OCI-LY7 (cell line): ENCODE measurements around the gene P3R3URF. TPM values are rescaled to one million over a fixed set of nuclear protein-coding genes. Genes with fewer than 3 reads are reported as not detected.
A peak's percentile ranks its signal among the peaks of the same experiment; 100 is the strongest.

Experiments
- BruUV-seq: library from RNA; stranded (reverse); fragments of 400-500 nt; replicated peaks from 2 replicates; lab custom pipeline; 2021; lab: Mats Ljungman, UMichigan
- CTCF ChIA-PET: fragments of 300-600 bp; sonication (Branson Sonifier 250); formaldehyde crosslinking; loops from one replicate; lab custom pipeline; 2022; ENCODE audit warnings: antibody characterized with exemption; ENCODE audit not compliant: unreplicated experiment; lab: Charles Lee
- POLR2A ChIA-PET: fragments of 300-600 bp; sonication (Branson Sonifier 250); formaldehyde crosslinking; loops from one replicate; lab custom pipeline; 2022; ENCODE audit warnings: antibody characterized with exemption; lab: Charles Lee
- DNase-seq: peaks from one replicate; pipeline ENCODE4 v3.0.0-alpha.2; 2015; ENCODE audit warnings: low spot score
- H2AFZ ChIP-seq: fragments of 200-600 bp; sonication (generic), shearing (Covaris generic); 2 replicates; pipeline ENCODE4 v1.6.1; 2014; ENCODE audit warnings: mild to moderate bottlenecking, antibody characterized with exemption, low read length, moderate library complexity
- H3K27ac ChIP-seq: fragments of 200-600 bp; sonication (generic); 2 replicates; pipeline ENCODE4 v1.5.1; 2014; ENCODE audit warnings: mixed run types, low read depth, mild to moderate bottlenecking, moderate library complexity, low read length, inconsistent platforms; ENCODE audit not compliant: poor library complexity, severe bottlenecking
- H3K36me3 ChIP-seq: fragments of 200-600 bp; sonication (generic); 2 replicates; pipeline ENCODE4 v1.6.1; 2014; ENCODE audit warnings: mild to moderate bottlenecking, antibody characterized with exemption, low read length, moderate library complexity, mixed read lengths; ENCODE audit not compliant: insufficient read depth
- H3K4me1 ChIP-seq: fragments of 200-600 bp; sonication (generic); 2 replicates; pipeline ENCODE4 v1.5.1; 2014; ENCODE audit warnings: mild to moderate bottlenecking, low read length; ENCODE audit not compliant: insufficient read depth, poor library complexity, severe bottlenecking
- H3K4me2 ChIP-seq: fragments of 200-600 bp; sonication (generic); 2 replicates; pipeline ENCODE4 v1.6.1; 2014; ENCODE audit warnings: mild to moderate bottlenecking, low read length
- H3K4me3 ChIP-seq: fragments of 200-600 bp; sonication (generic); 2 replicates; pipeline ENCODE4 v1.5.1; 2014; ENCODE audit warnings: mild to moderate bottlenecking, low read depth, low read length; ENCODE audit not compliant: poor library complexity, severe bottlenecking
- H3K79me2 ChIP-seq: fragments of 200-600 bp; sonication (generic); 2 replicates; pipeline ENCODE4 v1.6.1; 2016; ENCODE audit warnings: low read depth, mild to moderate bottlenecking, low read length, moderate library complexity, mixed read lengths; ENCODE audit not compliant: insufficient read depth
- H3K9me2 ChIP-seq: fragments of 200-600 bp; sonication (generic); 2 replicates; pipeline ENCODE4 v1.6.1; 2016; ENCODE audit warnings: mild to moderate bottlenecking, low read length, mixed read lengths; ENCODE audit not compliant: insufficient read depth
- H3K9me3 ChIP-seq: fragments of 200-600 bp; sonication (generic); 2 replicates; pipeline ENCODE4 v1.6.1; 2014; ENCODE audit warnings: mild to moderate bottlenecking, mixed run types, low read length, mixed read lengths
- H4K20me1 ChIP-seq: fragments of 200-600 bp; sonication (generic); 2 replicates; pipeline ENCODE4 v1.6.1; 2014; ENCODE audit warnings: mild to moderate bottlenecking, antibody characterized with exemption, low read length, moderate library complexity, mixed read lengths; ENCODE audit not compliant: insufficient read depth
- EZH2phosphoT487 ChIP-seq: fragments of 200-600 bp; sonication (generic); IDR thresholded peaks from 2 replicates; pipeline ENCODE4 v1.6.1; 2018; ENCODE audit warnings: low read depth, borderline replicate concordance, mild to moderate bottlenecking, mixed run types, antibody characterized with exemption, low read length, moderate library complexity, mixed read lengths
- intact Hi-C: fragments of 100-400 bp; cut with micrococcal nuclease; formaldehyde crosslinking; loops from one replicate; pipeline ENCODE4 v1.10.0; 2022; ENCODE audit not compliant: unreplicated experiment
- total RNA-seq, 2 experiments: library from RNA; depleted of rRNA in 1 of 2; stranded (reverse); fragments of >200 nt in 1 of 2; shearing (Covaris generic) in 1 of 2; gene quantifications; 2 replicates each; pipeline ENCODE4 v1.2.3, GENCODE V29; 2014 to 2022
- TF ChIP-seq, protein P1 (sequence below): fragments of 200-600 bp; sonication (generic); conservative IDR thresholded peaks from 2 replicates; pipeline ENCODE4 v1.5.1; 2014; ENCODE audit warnings: mild to moderate bottlenecking, antibody characterized with exemption, low read length, moderate library complexity, mixed read lengths

Gene P3R3URF
- total RNA-seq, 2 experiments from 2014 or later: not detected

DNA sequence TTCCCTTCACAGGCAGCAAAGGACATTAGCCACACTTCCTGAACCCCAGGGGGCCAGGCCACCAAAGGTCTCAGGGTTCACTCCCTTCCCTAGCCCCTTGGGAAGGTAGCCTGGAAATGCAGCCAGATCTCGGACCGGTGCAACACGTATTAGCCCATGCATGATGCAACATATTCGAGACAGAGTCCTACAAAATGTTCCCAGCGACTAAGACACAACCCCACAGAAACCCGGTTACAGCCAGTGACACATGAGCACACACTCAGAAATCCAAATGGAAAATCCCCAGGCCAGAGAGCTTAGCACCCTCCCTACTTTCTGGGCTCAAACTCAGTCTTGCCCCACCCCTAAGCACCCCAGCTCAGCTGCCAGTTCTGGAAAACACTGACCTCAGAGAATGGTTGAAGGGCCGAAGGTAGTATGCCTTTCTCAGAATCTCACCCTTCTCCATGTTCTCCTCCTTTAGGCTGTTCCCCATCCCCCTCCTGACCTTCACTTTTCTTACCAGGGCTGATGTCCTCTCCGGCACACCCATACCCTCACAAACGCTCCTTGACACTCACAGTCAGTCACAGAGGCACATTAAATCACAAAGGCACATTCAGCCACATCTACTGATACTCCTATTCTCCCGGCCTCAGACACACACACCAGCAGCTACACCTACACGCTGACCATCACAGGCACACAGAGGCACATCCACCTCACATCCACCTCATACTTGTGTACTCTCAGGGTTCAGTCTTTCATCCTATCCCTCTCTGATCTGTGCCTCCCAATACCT, 1.6 kb downstream of the P3R3URF start, which contains the start of gene TSPAN1:
Gene TSPAN1 (plus strand): TSS at position 640 of the 784 bp plus-strand sequence. CDS start 6,021 bp downstream, outside the sequence.
- no TSS peak for BruUV-seq

DNA sequence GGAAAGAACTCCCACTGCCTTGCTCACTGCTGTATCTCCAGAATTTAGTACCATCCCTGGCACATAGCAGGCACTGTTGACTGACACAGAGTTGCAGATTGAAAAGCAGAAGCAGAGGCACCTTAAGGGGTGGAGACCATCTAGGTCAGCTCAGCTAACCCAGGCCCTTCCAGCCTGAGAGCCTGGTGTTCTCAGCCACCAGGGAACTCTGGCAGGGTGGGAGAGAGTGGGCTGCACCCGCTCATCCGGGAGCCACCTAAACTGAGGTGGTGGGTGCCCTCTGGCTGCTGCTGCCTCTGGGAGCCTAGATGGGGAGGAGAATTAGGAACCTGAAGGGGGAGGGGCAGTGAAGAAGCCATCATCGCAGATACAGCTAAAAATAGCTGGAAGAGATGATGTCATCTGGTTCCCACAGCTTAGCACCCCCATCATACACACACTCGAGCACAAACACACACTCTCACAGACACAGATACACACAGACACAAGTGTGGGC, 2.9 kb downstream of the P3R3URF start:
- ChIA-PET POLR2A (interaction anchor here (0.6 kb wide), 1 partner anchor 407 kb away, joined by 3 read pairs; no protein-coding TSS in a partner anchor), CTCF (interaction anchor here (1.0 kb wide), 1 partner anchor 131 kb away, joined by 3 read pairs; no protein-coding TSS in a partner anchor)
- no peaks in the 10 kb centered on the region for H3K9me2 ChIP-seq
- H3K27ac ChIP-seq: no peak overlapping the region
- no peak overlapping the region for H3K4me3 ChIP-seq
- no peaks in the 10 kb centered on the region for H3K36me3 ChIP-seq
- TF ChIP-seq, protein P1, sequence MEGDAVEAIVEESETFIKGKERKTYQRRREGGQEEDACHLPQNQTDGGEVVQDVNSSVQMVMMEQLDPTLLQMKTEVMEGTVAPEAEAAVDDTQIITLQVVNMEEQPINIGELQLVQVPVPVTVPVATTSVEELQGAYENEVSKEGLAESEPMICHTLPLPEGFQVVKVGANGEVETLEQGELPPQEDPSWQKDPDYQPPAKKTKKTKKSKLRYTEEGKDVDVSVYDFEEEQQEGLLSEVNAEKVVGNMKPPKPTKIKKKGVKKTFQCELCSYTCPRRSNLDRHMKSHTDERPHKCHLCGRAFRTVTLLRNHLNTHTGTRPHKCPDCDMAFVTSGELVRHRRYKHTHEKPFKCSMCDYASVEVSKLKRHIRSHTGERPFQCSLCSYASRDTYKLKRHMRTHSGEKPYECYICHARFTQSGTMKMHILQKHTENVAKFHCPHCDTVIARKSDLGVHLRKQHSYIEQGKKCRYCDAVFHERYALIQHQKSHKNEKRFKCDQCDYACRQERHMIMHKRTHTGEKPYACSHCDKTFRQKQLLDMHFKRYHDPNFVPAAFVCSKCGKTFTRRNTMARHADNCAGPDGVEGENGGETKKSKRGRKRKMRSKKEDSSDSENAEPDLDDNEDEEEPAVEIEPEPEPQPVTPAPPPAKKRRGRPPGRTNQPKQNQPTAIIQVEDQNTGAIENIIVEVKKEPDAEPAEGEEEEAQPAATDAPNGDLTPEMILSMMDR: peak; percentile 28; the same call in 1 of the 2 replicates
- no peak for TF ChIP-seq EZH2phosphoT487
- intact Hi-C loops: no loop called here
- H3K4me2 ChIP-seq: 0 out of 2 replicates have a peak overlapping the region, but pooled peaks have one; percentile 6
- H3K79me2 ChIP-seq: no peaks in the 10 kb centered on the region
- peak; percentile 41 for DNase-seq
- no peaks in the 10 kb centered on the region for H4K20me1 ChIP-seq
- no peaks in the 10 kb centered on the region for H3K9me3 ChIP-seq
- no peak overlapping the region for H2AFZ ChIP-seq
- peaks cover 43% of the 10 kb centered on the region for H3K4me1 ChIP-seq
- BruUV-seq: no TSS peak

More for the DNA sequence above, 1.6 kb downstream of the P3R3URF start, which contains the start of gene TSPAN1:
- intact Hi-C loops: no loop called here
- DNase-seq: no peak
- H3K9me2 ChIP-seq: no peaks in the 10 kb centered on the region
- no peaks in the 10 kb centered on the region for H3K9me3 ChIP-seq
- CTCF ChIA-PET: interaction anchor here (0.6 kb wide), 1 partner anchor 150 kb away, joined by 4 read pairs; no protein-coding TSS in a partner anchor
- POLR2A ChIA-PET: interaction anchor here (1.0 kb wide), 1 partner anchor 135 kb away, joined by 4 read pairs; no protein-coding TSS in a partner anchor
- no peak within 1 kb of the TSS for H3K4me3 ChIP-seq
- no peak within 1 kb of the TSS for H3K4me2 ChIP-seq
- no peaks in the 10 kb centered on the region for H3K79me2 ChIP-seq
- no peak within 1 kb of the TSS for H3K27ac ChIP-seq
- H3K36me3 ChIP-seq: no peaks in the 10 kb centered on the region
- peak within 1 kb of the TSS; percentile 8; the same call in 1 of the 2 replicates for H2AFZ ChIP-seq
- peaks cover 56% of the 10 kb centered on the region for H3K4me1 ChIP-seq
- H4K20me1 ChIP-seq: no peaks in the 10 kb centered on the region
- TF ChIP-seq EZH2phosphoT487: no peak
- TF ChIP-seq, protein P1: no peak
